DND-41 (cell line): ENCODE data around the gene GANAB.

Source experiments
- EZH2 ChIP-seq: IDR thresholded peaks from 3 replicates; pipeline ENCODE4 v1.6.1; 2012; ENCODE audit warnings: borderline replicate concordance, low read depth, mild to moderate bottlenecking, moderate library complexity, low read length, inconsistent platforms; ENCODE audit not compliant: severe bottlenecking
- TF ChIP-seq, protein P1 (sequence below): IDR thresholded peaks from 2 replicates; pipeline ENCODE4 v1.5.1; 2012; ENCODE audit warnings: borderline replicate concordance, low read length, moderate library complexity, mild to moderate bottlenecking; ENCODE audit not compliant: poor library complexity, severe bottlenecking; ENCODE audit errors: extremely low read depth

DNA sequence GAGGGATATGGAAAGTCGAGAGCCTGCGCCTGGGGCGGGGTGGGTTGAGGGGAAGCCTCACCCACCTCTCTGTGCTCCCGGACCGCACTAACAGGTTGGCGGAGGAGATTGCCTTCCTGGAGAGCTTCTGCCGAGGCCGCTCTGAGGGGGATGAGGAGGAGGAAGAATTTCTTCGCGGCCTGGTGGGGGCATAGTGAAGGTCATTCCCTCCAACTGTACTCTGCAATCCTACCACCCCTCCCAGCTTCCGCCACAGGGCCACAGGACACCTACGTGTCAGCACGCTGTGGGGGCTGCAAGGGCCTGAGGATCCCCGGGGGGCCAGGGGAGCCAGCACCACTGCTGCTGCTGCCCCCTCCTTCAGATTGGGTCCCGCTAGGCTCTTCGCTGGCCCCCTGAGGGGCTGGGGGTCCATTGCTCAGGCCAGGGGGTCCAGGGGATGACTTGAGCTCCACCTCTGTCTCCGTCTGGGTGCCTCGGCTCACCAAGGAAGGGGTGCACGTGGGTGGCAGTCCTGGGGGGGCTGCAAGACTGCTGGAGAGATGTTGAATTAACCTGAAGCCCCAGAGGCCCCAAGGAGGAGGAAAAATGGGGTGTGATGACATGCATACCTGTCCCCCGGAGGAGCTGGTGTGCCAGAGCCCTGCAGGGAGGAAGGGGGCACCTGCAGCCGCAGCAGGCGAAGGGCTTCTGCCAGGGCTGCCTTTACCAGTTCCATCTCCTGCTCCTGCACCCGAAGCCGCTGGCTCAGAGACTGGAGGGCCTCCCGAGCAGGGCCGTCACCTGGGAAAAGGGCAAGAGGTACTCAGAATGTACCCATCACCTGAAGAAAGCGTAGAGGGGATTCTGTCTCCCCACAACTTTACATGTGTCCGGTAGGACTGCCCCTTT is 35.4 kb downstream of the GANAB start:
- TF ChIP-seq, protein P1, sequence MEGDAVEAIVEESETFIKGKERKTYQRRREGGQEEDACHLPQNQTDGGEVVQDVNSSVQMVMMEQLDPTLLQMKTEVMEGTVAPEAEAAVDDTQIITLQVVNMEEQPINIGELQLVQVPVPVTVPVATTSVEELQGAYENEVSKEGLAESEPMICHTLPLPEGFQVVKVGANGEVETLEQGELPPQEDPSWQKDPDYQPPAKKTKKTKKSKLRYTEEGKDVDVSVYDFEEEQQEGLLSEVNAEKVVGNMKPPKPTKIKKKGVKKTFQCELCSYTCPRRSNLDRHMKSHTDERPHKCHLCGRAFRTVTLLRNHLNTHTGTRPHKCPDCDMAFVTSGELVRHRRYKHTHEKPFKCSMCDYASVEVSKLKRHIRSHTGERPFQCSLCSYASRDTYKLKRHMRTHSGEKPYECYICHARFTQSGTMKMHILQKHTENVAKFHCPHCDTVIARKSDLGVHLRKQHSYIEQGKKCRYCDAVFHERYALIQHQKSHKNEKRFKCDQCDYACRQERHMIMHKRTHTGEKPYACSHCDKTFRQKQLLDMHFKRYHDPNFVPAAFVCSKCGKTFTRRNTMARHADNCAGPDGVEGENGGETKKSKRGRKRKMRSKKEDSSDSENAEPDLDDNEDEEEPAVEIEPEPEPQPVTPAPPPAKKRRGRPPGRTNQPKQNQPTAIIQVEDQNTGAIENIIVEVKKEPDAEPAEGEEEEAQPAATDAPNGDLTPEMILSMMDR: no peak
- no peak for TF ChIP-seq EZH2
